Measurements from ENCODE around the gene FBLL1.

Gene FBLL1

DNA sequence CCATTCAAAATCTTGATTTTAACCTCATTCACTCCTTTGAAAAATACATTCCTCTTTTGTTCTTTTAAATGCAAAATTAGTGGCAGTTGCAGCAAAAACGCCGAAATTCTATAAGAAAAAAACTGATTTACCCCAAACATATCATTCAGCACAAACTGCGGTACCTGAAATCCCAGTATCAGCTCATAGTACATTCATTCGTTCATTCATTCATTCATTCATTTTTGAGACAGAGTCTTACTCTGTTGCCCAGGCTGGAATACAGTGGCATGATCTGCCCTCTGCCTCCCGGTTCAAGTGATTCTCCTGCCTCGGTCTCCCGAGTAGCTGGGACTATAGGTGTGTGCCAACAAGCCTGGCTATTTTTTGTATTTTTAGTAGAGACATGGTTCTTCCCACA is 20.4 kb downstream of the FBLL1 start:
- no peak for TF ChIP-seq CEBPB (IDR thresholded peaks at IDR 0.05)
- TF ChIP-seq, protein P1, sequence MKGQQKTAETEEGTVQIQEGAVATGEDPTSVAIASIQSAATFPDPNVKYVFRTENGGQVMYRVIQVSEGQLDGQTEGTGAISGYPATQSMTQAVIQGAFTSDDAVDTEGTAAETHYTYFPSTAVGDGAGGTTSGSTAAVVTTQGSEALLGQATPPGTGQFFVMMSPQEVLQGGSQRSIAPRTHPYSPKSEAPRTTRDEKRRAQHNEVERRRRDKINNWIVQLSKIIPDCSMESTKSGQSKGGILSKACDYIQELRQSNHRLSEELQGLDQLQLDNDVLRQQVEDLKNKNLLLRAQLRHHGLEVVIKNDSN (IDR thresholded peaks at IDR 0.05) = no peak
- TF ChIP-seq NFIC (IDR thresholded peaks at IDR 0.05) = no peak
- TF ChIP-seq TAF1 (IDR thresholded peaks at IDR 0.05; ENCODE audit: low read depth) = no peak

GRCh38 chr5:168550656-168551055 is 21.6 kb downstream of the FBLL1 start:
- TF ChIP-seq TAF1 (IDR thresholded peaks at IDR 0.05; ENCODE audit: low read depth) = no peak
- no peak for TF ChIP-seq RAD21 (IDR thresholded peaks at IDR 0.05; ENCODE audit: low read depth)
- TF ChIP-seq, protein P2, sequence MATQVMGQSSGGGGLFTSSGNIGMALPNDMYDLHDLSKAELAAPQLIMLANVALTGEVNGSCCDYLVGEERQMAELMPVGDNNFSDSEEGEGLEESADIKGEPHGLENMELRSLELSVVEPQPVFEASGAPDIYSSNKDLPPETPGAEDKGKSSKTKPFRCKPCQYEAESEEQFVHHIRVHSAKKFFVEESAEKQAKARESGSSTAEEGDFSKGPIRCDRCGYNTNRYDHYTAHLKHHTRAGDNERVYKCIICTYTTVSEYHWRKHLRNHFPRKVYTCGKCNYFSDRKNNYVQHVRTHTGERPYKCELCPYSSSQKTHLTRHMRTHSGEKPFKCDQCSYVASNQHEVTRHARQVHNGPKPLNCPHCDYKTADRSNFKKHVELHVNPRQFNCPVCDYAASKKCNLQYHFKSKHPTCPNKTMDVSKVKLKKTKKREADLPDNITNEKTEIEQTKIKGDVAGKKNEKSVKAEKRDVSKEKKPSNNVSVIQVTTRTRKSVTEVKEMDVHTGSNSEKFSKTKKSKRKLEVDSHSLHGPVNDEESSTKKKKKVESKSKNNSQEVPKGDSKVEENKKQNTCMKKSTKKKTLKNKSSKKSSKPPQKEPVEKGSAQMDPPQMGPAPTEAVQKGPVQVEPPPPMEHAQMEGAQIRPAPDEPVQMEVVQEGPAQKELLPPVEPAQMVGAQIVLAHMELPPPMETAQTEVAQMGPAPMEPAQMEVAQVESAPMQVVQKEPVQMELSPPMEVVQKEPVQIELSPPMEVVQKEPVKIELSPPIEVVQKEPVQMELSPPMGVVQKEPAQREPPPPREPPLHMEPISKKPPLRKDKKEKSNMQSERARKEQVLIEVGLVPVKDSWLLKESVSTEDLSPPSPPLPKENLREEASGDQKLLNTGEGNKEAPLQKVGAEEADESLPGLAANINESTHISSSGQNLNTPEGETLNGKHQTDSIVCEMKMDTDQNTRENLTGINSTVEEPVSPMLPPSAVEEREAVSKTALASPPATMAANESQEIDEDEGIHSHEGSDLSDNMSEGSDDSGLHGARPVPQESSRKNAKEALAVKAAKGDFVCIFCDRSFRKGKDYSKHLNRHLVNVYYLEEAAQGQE (IDR thresholded peaks at IDR 0.05; ENCODE audit: low read depth) = no peak
- no peak for TF ChIP-seq CEBPB (IDR thresholded peaks at IDR 0.05)
- TF ChIP-seq EP300 (IDR thresholded peaks at IDR 0.05; ENCODE audit: borderline replicate concordance) = no peak
- TF ChIP-seq NFIC (IDR thresholded peaks at IDR 0.05) = no peak
- TF ChIP-seq, protein P1 (IDR thresholded peaks at IDR 0.05) = no peak
- no peak for TF ChIP-seq CREB1 (IDR thresholded peaks at IDR 0.05; ENCODE audit: low read depth)

- no peak for TF ChIP-seq RAD21 (IDR thresholded peaks at IDR 0.05; ENCODE audit: low read depth)
- TF ChIP-seq TCF12 (IDR thresholded peaks at IDR 0.05; ENCODE audit: low read depth) = no peak
- no peak for TF ChIP-seq CEBPB (IDR thresholded peaks at IDR 0.05)
- no peak for TF ChIP-seq NFIC (IDR thresholded peaks at IDR 0.05)
- no peak for TF ChIP-seq TAF1 (IDR thresholded peaks at IDR 0.05; ENCODE audit: low read depth)
- TF ChIP-seq, protein P1 (IDR thresholded peaks at IDR 0.05) = no peak
- TF ChIP-seq EGR1 (IDR thresholded peaks at IDR 0.05) = no peak
- TF ChIP-seq TEAD4 (IDR thresholded peaks at IDR 0.05) = no peak
- TF ChIP-seq, protein P2 (IDR thresholded peaks at IDR 0.05; ENCODE audit: low read depth) = no peak
- TF ChIP-seq ZBTB7A (IDR thresholded peaks at IDR 0.05; ENCODE audit: low read depth) = no peak
- TF ChIP-seq EP300 (IDR thresholded peaks at IDR 0.05; ENCODE audit: borderline replicate concordance) = no peak
- no peak for TF ChIP-seq YY1 (IDR thresholded peaks at IDR 0.05; ENCODE audit: low read depth)
- no peak for TF ChIP-seq FOXM1 (IDR thresholded peaks at IDR 0.05; ENCODE audit: borderline replicate concordance, low read depth)
- no peak for TF ChIP-seq MAX (IDR thresholded peaks at IDR 0.05)
- TF ChIP-seq CREB1 (IDR thresholded peaks at IDR 0.05; ENCODE audit: low read depth) = no peak
These were observed 23.0 kb downstream of the FBLL1 start for GRCh38 chr5:168552146-168552545.

GRCh38 chr5:168553377-168554130 is 24.4 kb downstream of the FBLL1 start:
- TF ChIP-seq TCF12 (IDR thresholded peaks at IDR 0.05; ENCODE audit: low read depth) = no peak
- no peak for TF ChIP-seq TAF1 (IDR thresholded peaks at IDR 0.05; ENCODE audit: low read depth)
- TF ChIP-seq EGR1 (IDR thresholded peaks at IDR 0.05) = no peak
- TF ChIP-seq, protein P1 (IDR thresholded peaks at IDR 0.05) = no peak
- no peak for TF ChIP-seq CEBPB (IDR thresholded peaks at IDR 0.05)
- no peak for TF ChIP-seq NFIC (IDR thresholded peaks at IDR 0.05)
- TF ChIP-seq RAD21 (IDR thresholded peaks at IDR 0.05; ENCODE audit: low read depth) = no peak
- TF ChIP-seq YY1 (IDR thresholded peaks at IDR 0.05; ENCODE audit: low read depth) = no peak
- TF ChIP-seq ZBTB7A (IDR thresholded peaks at IDR 0.05; ENCODE audit: low read depth) = no peak
- no peak for TF ChIP-seq CREB1 (IDR thresholded peaks at IDR 0.05; ENCODE audit: low read depth)
- TF ChIP-seq TEAD4 (IDR thresholded peaks at IDR 0.05) = no peak
- no peak for TF ChIP-seq EP300 (IDR thresholded peaks at IDR 0.05; ENCODE audit: borderline replicate concordance)
- no peak for TF ChIP-seq FOXM1 (IDR thresholded peaks at IDR 0.05; ENCODE audit: borderline replicate concordance, low read depth)
- no peak for TF ChIP-seq MAX (IDR thresholded peaks at IDR 0.05)
- TF ChIP-seq, protein P2 (IDR thresholded peaks at IDR 0.05; ENCODE audit: low read depth) = no peak

Data from Ishikawa (cell line).